GM12872 (cell line): ENCODE measurements around the gene RPL5.

ENCODE experiments used
- TF ChIP-seq, protein P1 (sequence below): IDR thresholded peaks from 3 replicates; pipeline ENCODE4 v1.5.1; 2011; ENCODE audit warnings: low read depth, mild to moderate bottlenecking, low read length, moderate library complexity; ENCODE audit not compliant: insufficient read depth

The RPL5 gene

GRCh38 chr1:92805216-92805615 is 26.6 kb upstream of the RPL5 start:
- TF ChIP-seq, protein P1, sequence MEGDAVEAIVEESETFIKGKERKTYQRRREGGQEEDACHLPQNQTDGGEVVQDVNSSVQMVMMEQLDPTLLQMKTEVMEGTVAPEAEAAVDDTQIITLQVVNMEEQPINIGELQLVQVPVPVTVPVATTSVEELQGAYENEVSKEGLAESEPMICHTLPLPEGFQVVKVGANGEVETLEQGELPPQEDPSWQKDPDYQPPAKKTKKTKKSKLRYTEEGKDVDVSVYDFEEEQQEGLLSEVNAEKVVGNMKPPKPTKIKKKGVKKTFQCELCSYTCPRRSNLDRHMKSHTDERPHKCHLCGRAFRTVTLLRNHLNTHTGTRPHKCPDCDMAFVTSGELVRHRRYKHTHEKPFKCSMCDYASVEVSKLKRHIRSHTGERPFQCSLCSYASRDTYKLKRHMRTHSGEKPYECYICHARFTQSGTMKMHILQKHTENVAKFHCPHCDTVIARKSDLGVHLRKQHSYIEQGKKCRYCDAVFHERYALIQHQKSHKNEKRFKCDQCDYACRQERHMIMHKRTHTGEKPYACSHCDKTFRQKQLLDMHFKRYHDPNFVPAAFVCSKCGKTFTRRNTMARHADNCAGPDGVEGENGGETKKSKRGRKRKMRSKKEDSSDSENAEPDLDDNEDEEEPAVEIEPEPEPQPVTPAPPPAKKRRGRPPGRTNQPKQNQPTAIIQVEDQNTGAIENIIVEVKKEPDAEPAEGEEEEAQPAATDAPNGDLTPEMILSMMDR: no peak

- TF ChIP-seq, protein P1: no peak
Observed at GRCh38 chr1:92808381-92808780, 23.5 kb upstream of the RPL5 start.

GRCh38 chr1:92816732-92817131 is 15.1 kb upstream of the RPL5 start:
- TF ChIP-seq, protein P1: no peak

DNA sequence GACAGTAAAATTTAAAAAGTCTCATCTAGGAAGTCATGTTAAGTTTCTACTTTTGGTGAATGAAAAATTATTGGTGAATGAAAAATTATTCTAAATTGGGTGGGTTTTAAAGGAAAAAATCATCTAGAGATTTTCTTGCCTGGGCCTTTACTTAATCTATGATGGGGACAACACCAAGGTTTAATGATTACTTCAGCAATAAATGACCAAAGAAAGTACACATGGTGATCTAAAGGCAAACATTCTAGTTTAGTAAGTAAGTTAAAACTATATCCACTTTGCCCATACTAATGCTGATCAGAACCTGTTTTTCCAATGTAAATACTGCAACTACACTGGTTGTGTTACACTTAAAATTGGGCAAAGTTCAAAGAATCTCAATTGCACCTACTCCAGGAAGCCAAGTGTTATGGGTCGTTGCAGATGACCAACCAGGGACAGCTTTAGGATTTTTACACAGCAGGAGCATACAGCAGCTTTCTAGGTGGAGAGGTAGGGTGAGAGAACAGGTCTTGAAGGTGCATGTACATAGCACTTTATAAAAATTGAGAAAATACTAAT is 14.6 kb upstream of the RPL5 start:
- TF ChIP-seq, protein P1: no peak

DNA sequence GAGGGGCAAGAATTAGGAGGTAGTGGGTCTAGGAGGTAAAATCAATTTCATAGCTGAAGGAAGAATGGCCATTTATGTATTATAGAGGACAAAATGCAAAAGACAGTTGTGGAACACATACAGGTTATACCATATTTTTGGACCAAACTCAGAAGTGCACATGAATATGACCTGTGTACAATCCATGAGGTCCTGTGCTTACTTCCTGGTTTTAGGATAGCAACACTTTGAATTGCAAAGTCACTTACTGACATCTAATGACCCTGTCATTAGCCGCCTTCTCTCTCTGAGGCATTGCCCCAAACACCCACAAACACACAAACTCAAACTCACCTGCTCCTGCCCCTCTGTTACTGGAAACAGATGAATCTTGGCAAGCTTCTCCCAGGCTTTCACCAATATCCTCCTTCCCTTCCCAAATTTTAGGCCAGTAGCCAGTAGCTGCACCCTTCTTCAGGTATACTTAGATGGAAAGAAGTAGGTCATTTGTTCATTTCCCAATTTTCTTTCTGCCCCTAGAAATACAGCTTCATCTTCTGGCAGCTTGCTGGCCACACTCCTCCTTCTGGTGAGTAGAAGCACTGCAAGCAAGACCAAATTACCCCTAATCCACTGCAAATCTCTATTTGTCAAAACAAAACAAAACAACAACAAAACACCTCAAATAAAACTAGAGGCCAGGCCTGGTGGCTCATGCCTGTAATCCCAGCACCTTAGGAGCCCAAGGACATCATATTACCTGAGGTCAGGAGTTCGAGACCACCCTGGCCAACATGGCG is 13.7 kb upstream of the RPL5 start:
- TF ChIP-seq, protein P1: peak; percentile 85

GRCh38 chr1:92820024-92820423 is 11.8 kb upstream of the RPL5 start:
- TF ChIP-seq, protein P1: no peak

DNA sequence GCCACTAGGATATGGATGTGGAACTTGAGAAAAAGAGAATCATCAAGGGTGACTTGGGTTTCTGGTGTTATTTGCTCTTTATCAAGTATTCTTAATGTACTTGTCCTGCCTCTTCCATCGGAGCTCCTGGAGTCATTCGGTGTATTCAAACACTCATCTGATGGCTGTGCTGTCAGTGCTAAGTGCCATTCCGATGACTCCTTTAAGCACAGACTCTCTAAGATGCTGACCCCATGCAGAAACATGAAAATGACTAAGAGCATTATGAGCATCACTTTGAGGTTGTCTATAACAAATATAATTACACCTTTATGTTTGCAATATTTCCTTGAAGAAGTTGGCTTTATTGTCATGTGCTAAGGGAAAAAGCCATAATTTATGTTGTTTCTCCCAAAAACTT is 11.3 kb upstream of the RPL5 start:
- TF ChIP-seq, protein P1: no peak
